ENCODE data around the gene LTK. TPM values are rescaled to one million over a fixed set of nuclear protein-coding genes. Genes with fewer than 3 reads are reported as not detected.

The LTK gene
- total and polyA plus RNA-seq, 2 of the 4 experiments (the other 2 are of a cell fraction) = 0.18 to 0.62 TPM

- Histone ChIP-seq H3K23ac (ENCODE audit: low read depth, low read length) (no peak overlapping the region), H2BK5ac (ENCODE audit: low read depth, low read length, poor library complexity, severe bottlenecking) (no peak overlapping the region), H4K20me1 (ENCODE audit: insufficient read depth, low read length) (peaks cover 4% of the 10 kb centered on the region; the same call in 1 of the 2 replicates), H2AFZ (replicated peaks; ENCODE audit: low read length, poor library complexity) (peak overlapping the region; percentile 78), H3K14ac (replicated peaks; ENCODE audit: low read depth, low read length) (no peak overlapping the region), H3K9me1 (ENCODE audit: insufficient read depth, low read length) (peaks cover 5% of the 10 kb centered on the region; the same call in 1 of the 2 replicates), H3K9me3 (ENCODE audit: control insufficient read depth, insufficient read depth, low read length) (no peaks in the 10 kb centered on the region), H2AK9ac (replicated peaks; ENCODE audit: low read depth, low read length, poor library complexity) (peak overlapping the region; percentile 1), H4K5ac (ENCODE audit: low read depth, low read length) (no peak overlapping the region), H3K18ac (ENCODE audit: low read depth, low read length) (no peak overlapping the region), H3K56ac (ENCODE audit: extremely low read depth, insufficient read depth, low read length) (no peak overlapping the region), H3K27me3 (ENCODE audit: control insufficient read depth, insufficient read depth, low read length) (peaks cover 16% of the 10 kb centered on the region), H3K36me3 (ENCODE audit: control insufficient read depth, insufficient read depth, low read length) (no peaks in the 10 kb centered on the region), H4K91ac (ENCODE audit: insufficient read depth, low read depth, low read length) (no peak overlapping the region), H3K27ac (ENCODE audit: insufficient read depth, low read length) (no peak overlapping the region), H2BK15ac (ENCODE audit: low read depth, low read length) (no peak overlapping the region), H3K79me1 (ENCODE audit: low read depth in 1 of 2, low read length in 2 of 2) (no peaks in the 10 kb centered on the region), H3K4me1 (ENCODE audit: control insufficient read depth, insufficient read depth, low read length) (peaks cover 2% of the 10 kb centered on the region; the same call in 1 of the 2 replicates), H4K8ac (ENCODE audit: low read depth in 2 of 2, low read length in 2 of 2) (no peak overlapping the region), H2AK5ac (ENCODE audit: low read depth, low read length) (no peak overlapping the region), H3K9ac (ENCODE audit: low read depth, low read length) (no peak overlapping the region), H3K4ac (ENCODE audit: low read depth, low read length) (no peak overlapping the region), H2BK20ac (ENCODE audit: low read depth, low read length) (no peak overlapping the region), H3K4me3 (ENCODE audit: insufficient read depth, low read depth, low read length) (no peak overlapping the region), H2BK120ac (ENCODE audit: low read depth, low read length) (no peak overlapping the region), H3K4me2 (ENCODE audit: low read depth, low read length) (peak overlapping the region; percentile 84)
- in situ Hi-C loops (cut with MboI; ENCODE audit: low sequenced_read_pairs) = no loop called here
- DNase-seq (no peak), ATAC-seq (ENCODE audit: low read depth) (peak; percentile 40; the same call in 1 of the 2 replicates)
- dilution Hi-C loops (cut with HindIII; ENCODE audit: low sequenced_read_pairs, unreplicated experiment) = no loop called here
- 17% methylated on average over 35 of the region's 64 CpGs; no CpG with 5 or more reads in 1 of the 2 experiments for WGBS, 2 experiments (ENCODE audit: extremely low coverage in 2 of 2, insufficient read length in 1 of 2)
- POLR2A ChIA-PET (ENCODE audit: unreplicated experiment) = interaction anchor here (0.5 kb wide), 1 partner anchor 267 kb away, joined by 6 read pairs; no protein-coding TSS in a partner anchor
- intact Hi-C loops (cut with micrococcal nuclease) = no loop called here
- CTCF ChIA-PET = no interaction called here
- TF ChIP-seq BHLHE40 (IDR thresholded peaks at IDR 0.05; ENCODE audit: low read depth, low read length) = no peak
- no peak for TF ChIP-seq MAZ (IDR thresholded peaks at IDR 0.05; ENCODE audit: borderline replicate concordance, low read depth, low read length)
- no peak for TF ChIP-seq RFX5 (IDR thresholded peaks at IDR 0.05; ENCODE audit: low read depth, low read length)
- TF ChIP-seq NFE2L2 (IDR thresholded peaks at IDR 0.05; ENCODE audit: low read depth, low read length) = no peak
- TF ChIP-seq, protein P1, sequence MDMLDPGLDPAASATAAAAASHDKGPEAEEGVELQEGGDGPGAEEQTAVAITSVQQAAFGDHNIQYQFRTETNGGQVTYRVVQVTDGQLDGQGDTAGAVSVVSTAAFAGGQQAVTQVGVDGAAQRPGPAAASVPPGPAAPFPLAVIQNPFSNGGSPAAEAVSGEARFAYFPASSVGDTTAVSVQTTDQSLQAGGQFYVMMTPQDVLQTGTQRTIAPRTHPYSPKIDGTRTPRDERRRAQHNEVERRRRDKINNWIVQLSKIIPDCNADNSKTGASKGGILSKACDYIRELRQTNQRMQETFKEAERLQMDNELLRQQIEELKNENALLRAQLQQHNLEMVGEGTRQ (IDR thresholded peaks at IDR 0.05; ENCODE audit: low read depth, low read length) = no peak
- no TSS peak for BruUV-seq (replicated peaks)
These were observed 11.5 kb downstream of the LTK start for GRCh38 chr15:41501931-41502794.

Data from IMR-90 (cell line).